IMR-90 (cell line): ENCODE data around the gene CCDC117. TPM values are rescaled to one million over a fixed set of nuclear protein-coding genes. Genes with fewer than 3 reads are reported as not detected.

Source experiments
- ATAC-seq: fragments of 200-7000 bp; cut with Tn5 transposase; 2 replicates; pipeline ENCODE4 v1.9.1; 2020; ENCODE audit warnings: low read depth, mild to moderate bottlenecking, moderate library complexity
- BruUV-seq: library from RNA; stranded (reverse); fragments of 400-500 nt; replicated peaks from 2 replicates; lab custom pipeline; 2021; lab: Mats Ljungman, UMichigan
- CTCF ChIA-PET: fragments of 300-600 bp; formaldehyde crosslinking; extraction: SDS; loops from one replicate; lab custom pipeline; 2021; ENCODE audit warnings: antibody characterized with exemption; lab: Yijun Ruan, JAX
- POLR2A ChIA-PET: fragments of 300-600 bp; sonication (Branson Sonifier 250); formaldehyde crosslinking; loops from one replicate; lab custom pipeline; 2022; ENCODE audit warnings: antibody characterized with exemption; ENCODE audit not compliant: unreplicated experiment; lab: Charles Lee
- DNase-seq: peaks from one replicate; pipeline ENCODE4 v3.0.0; 2013
- H2AFZ ChIP-seq: replicated peaks from 2 replicates; pipeline ENCODE3; 2013; ENCODE audit warnings: low read length, mild to moderate bottlenecking; ENCODE audit not compliant: poor library complexity
- H2AK5ac ChIP-seq: 2 replicates; pipeline ENCODE4 v1.6.1; 2013; ENCODE audit warnings: low read depth, low read length, inconsistent platforms
- H2AK9ac ChIP-seq: replicated peaks from 2 replicates; pipeline ENCODE3; 2013; ENCODE audit warnings: mild to moderate bottlenecking, low read depth, low read length, moderate library complexity; ENCODE audit not compliant: poor library complexity
- H2BK120ac ChIP-seq: 2 replicates; pipeline ENCODE4 v1.6.1; 2013; ENCODE audit warnings: low read depth, low read length, inconsistent platforms
- H2BK15ac ChIP-seq: 3 replicates; pipeline ENCODE4 v1.6.1; 2013; ENCODE audit warnings: low read depth, low read length, inconsistent platforms
- H2BK20ac ChIP-seq: 2 replicates; pipeline ENCODE4 v1.6.1; 2013; ENCODE audit warnings: low read depth, mild to moderate bottlenecking, inconsistent platforms, low read length, moderate library complexity
- H2BK5ac ChIP-seq: 2 replicates; pipeline ENCODE4 v1.6.1; 2013; ENCODE audit warnings: mild to moderate bottlenecking, low read depth, low read length, inconsistent platforms; ENCODE audit not compliant: poor library complexity, severe bottlenecking
- H3K14ac ChIP-seq: replicated peaks from 2 replicates; pipeline ENCODE4 v1.6.1; 2013; ENCODE audit warnings: low read depth, low read length, inconsistent platforms
- H3K18ac ChIP-seq: 2 replicates; pipeline ENCODE4 v1.6.1; 2013; ENCODE audit warnings: low read depth, low read length, control low read depth
- H3K23ac ChIP-seq: 2 replicates; pipeline ENCODE4 v1.6.1; 2013; ENCODE audit warnings: low read depth, low read length, inconsistent platforms
- H3K27ac ChIP-seq: 2 replicates; pipeline ENCODE4 v1.5.1; 2013; ENCODE audit warnings: mild to moderate bottlenecking, control low read depth, low read length; ENCODE audit not compliant: insufficient read depth
- H3K27me3 ChIP-seq: 2 replicates; pipeline ENCODE4 v1.6.1; 2013; ENCODE audit warnings: low read length; ENCODE audit not compliant: control insufficient read depth, insufficient read depth
- H3K36me3 ChIP-seq: 2 replicates; pipeline ENCODE4 v1.6.1; 2013; ENCODE audit warnings: low read length, mixed read lengths; ENCODE audit not compliant: control insufficient read depth, insufficient read depth
- H3K4ac ChIP-seq: 2 replicates; pipeline ENCODE4 v1.6.1; 2013; ENCODE audit warnings: low read depth, low read length, inconsistent platforms
- H3K4me1 ChIP-seq: 2 replicates; pipeline ENCODE4 v1.6.1; 2013; ENCODE audit warnings: low read length, mixed read lengths; ENCODE audit not compliant: control insufficient read depth, insufficient read depth
- H3K4me2 ChIP-seq: 2 replicates; pipeline ENCODE4 v1.6.1; 2013; ENCODE audit warnings: low read depth, mild to moderate bottlenecking, control low read depth, low read length, moderate library complexity
- H3K4me3 ChIP-seq: 2 replicates; pipeline ENCODE4 v1.5.1; 2013; ENCODE audit warnings: low read depth, mild to moderate bottlenecking, control low read depth, low read length, moderate library complexity; ENCODE audit not compliant: insufficient read depth
- H3K56ac ChIP-seq: 2 replicates; pipeline ENCODE4 v1.6.1; 2013; ENCODE audit warnings: low read length, inconsistent platforms; ENCODE audit not compliant: insufficient read depth; ENCODE audit errors: extremely low read depth
- H3K79me1 ChIP-seq, 2 experiments: 2 replicates each; pipeline ENCODE4 v1.6.1; 2013; ENCODE audit warnings: low read length in 2 of 2, inconsistent platforms in 1 of 2, low read depth in 1 of 2
- H3K9ac ChIP-seq: 2 replicates; pipeline ENCODE4 v1.6.1; 2013; ENCODE audit warnings: low read depth, low read length, control low read depth
- H3K9me1 ChIP-seq: 2 replicates; pipeline ENCODE4 v1.6.1; 2013; ENCODE audit warnings: low read length, inconsistent platforms; ENCODE audit not compliant: insufficient read depth
- H3K9me3 ChIP-seq: 2 replicates; pipeline ENCODE4 v1.6.1; 2013; ENCODE audit warnings: low read length; ENCODE audit not compliant: control insufficient read depth, insufficient read depth
- H4K20me1 ChIP-seq: 2 replicates; pipeline ENCODE4 v1.6.1; 2013; ENCODE audit warnings: low read length, inconsistent platforms; ENCODE audit not compliant: insufficient read depth
- H4K5ac ChIP-seq: 2 replicates; pipeline ENCODE4 v1.6.1; 2013; ENCODE audit warnings: mild to moderate bottlenecking, low read depth, low read length, control low read depth
- H4K8ac ChIP-seq, 2 experiments: 2 replicates each; pipeline ENCODE4 v1.6.1; 2013; ENCODE audit warnings: low read depth in 2 of 2, low read length in 2 of 2, control low read depth in 1 of 2, inconsistent platforms in 1 of 2
- H4K91ac ChIP-seq: 2 replicates; pipeline ENCODE4 v1.6.1; 2013; ENCODE audit warnings: low read depth, low read length, inconsistent platforms; ENCODE audit not compliant: insufficient read depth
- BHLHE40 ChIP-seq: fragments of 150-350 bp; IDR thresholded peaks from 2 replicates; pipeline ENCODE4 v1.6.1; 2016; ENCODE audit warnings: mild to moderate bottlenecking, low read depth, low read length
- CHD1 ChIP-seq: IDR thresholded peaks from 2 replicates; pipeline ENCODE4 v1.6.1; 2012; ENCODE audit warnings: low read depth, low read length, improper control_type of control experiment
- FOS ChIP-seq: fragments of 150-350 bp; IDR thresholded peaks from 2 replicates; pipeline ENCODE4 v1.6.1; 2016; ENCODE audit warnings: low read depth, low read length
- MAFK ChIP-seq: IDR thresholded peaks from 2 replicates; pipeline ENCODE4 v1.6.1; 2012; ENCODE audit warnings: low read depth, low read length, improper control_type of control experiment
- MAZ ChIP-seq: IDR thresholded peaks from 2 replicates; pipeline ENCODE4 v1.6.1; 2012; ENCODE audit warnings: low read depth, mild to moderate bottlenecking, low read length, improper control_type of control experiment, moderate library complexity, borderline replicate concordance
- NFE2L2 ChIP-seq: fragments of 150-350 bp; IDR thresholded peaks from 2 replicates; pipeline ENCODE4 v1.6.1; 2016; ENCODE audit warnings: low read depth, mild to moderate bottlenecking, low read length
- POLR2A ChIP-seq: IDR thresholded peaks from 2 replicates; pipeline ENCODE4 v1.6.1; 2012; ENCODE audit warnings: mild to moderate bottlenecking, low read depth, low read length
- RAD21 ChIP-seq: IDR thresholded peaks from 2 replicates; pipeline ENCODE4 v1.6.1; 2012; ENCODE audit warnings: low read length, improper control_type of control experiment
- RCOR1 ChIP-seq: IDR thresholded peaks from 2 replicates; pipeline ENCODE4 v1.6.1; 2012; ENCODE audit warnings: mild to moderate bottlenecking, low read length, improper control_type of control experiment; ENCODE audit not compliant: insufficient replicate concordance
- RFX5 ChIP-seq: IDR thresholded peaks from 2 replicates; pipeline ENCODE4 v1.8.0; 2012; ENCODE audit warnings: low read depth, mild to moderate bottlenecking, low read length, moderate library complexity
- SMC3 ChIP-seq: fragments of 150-350 bp; IDR thresholded peaks from 2 replicates; pipeline ENCODE4 v1.6.1; 2016; ENCODE audit warnings: low read depth, mild to moderate bottlenecking, antibody characterized with exemption, low read length, moderate library complexity
- WGBS, 2 experiments: methylation state at CpG; one replicate each; pipeline versions ENCODE4 v1.1.5 to v1.1.7; 2013; ENCODE audit warnings: missing lambda C conversion rate in 2 of 2; ENCODE audit not compliant: insufficient read length in 1 of 2; ENCODE audit errors: extremely low coverage in 2 of 2; 5-methylcytosine and 5-hydroxymethylcytosine counted together
- dilution Hi-C: fragments of 300-500 bp; cut with HindIII; formaldehyde crosslinking; loops from one replicate; pipeline ENCODE4 v1.14.3; 2018; ENCODE audit warnings: low sequenced_read_pairs; ENCODE audit not compliant: unreplicated experiment
- in situ Hi-C: fragments of 300-500 bp; cut with MboI; formaldehyde crosslinking; loops from 3 replicates; pipeline ENCODE4 v1.14.3; 2019; ENCODE audit warnings: low sequenced_read_pairs, inconsistent platforms, mixed read lengths
- intact Hi-C: fragments of 100-400 bp; cut with micrococcal nuclease; formaldehyde crosslinking; loops from 2 replicates; pipeline ENCODE4 v1.10.0; 2022
- polyA plus RNA-seq, 3 experiments: library from polyadenylated mRNA; depleted of rRNA; stranded (reverse); fragments of >200 nt; gene quantifications; 2 replicates each; pipeline ENCODE4 v1.2.3, GENCODE V29; 2012; ENCODE audit warnings: low replicate concordance in 1 of 3
- total RNA-seq: library from RNA; depleted of rRNA; stranded (reverse); fragments of >200 nt; gene quantifications from 2 replicates; pipeline ENCODE4 v1.2.3, GENCODE V29; 2012
- TF ChIP-seq, protein P1 (sequence below): fragments of 150-350 bp; IDR thresholded peaks from 2 replicates; pipeline ENCODE4 v1.6.1; 2016; ENCODE audit warnings: low read depth, mild to moderate bottlenecking, low read length, moderate library complexity, borderline replicate concordance
- TF ChIP-seq, protein P2 (sequence below): fragments of 150-350 bp; IDR thresholded peaks from 2 replicates; pipeline ENCODE4 v1.6.1; 2017; ENCODE audit warnings: mild to moderate bottlenecking, antibody characterized with exemption, low read length, low read depth
- TF ChIP-seq, protein P3 (sequence below): conservative IDR thresholded peaks from 2 replicates; pipeline ENCODE4 v1.5.1; 2012; ENCODE audit warnings: mild to moderate bottlenecking, low read depth, low read length, improper control_type of control experiment

The CCDC117 gene
- total and polyA plus RNA-seq, 2 of the 4 experiments (the other 2 are of a cell fraction): 5.9 to 7.0 TPM

DNA sequence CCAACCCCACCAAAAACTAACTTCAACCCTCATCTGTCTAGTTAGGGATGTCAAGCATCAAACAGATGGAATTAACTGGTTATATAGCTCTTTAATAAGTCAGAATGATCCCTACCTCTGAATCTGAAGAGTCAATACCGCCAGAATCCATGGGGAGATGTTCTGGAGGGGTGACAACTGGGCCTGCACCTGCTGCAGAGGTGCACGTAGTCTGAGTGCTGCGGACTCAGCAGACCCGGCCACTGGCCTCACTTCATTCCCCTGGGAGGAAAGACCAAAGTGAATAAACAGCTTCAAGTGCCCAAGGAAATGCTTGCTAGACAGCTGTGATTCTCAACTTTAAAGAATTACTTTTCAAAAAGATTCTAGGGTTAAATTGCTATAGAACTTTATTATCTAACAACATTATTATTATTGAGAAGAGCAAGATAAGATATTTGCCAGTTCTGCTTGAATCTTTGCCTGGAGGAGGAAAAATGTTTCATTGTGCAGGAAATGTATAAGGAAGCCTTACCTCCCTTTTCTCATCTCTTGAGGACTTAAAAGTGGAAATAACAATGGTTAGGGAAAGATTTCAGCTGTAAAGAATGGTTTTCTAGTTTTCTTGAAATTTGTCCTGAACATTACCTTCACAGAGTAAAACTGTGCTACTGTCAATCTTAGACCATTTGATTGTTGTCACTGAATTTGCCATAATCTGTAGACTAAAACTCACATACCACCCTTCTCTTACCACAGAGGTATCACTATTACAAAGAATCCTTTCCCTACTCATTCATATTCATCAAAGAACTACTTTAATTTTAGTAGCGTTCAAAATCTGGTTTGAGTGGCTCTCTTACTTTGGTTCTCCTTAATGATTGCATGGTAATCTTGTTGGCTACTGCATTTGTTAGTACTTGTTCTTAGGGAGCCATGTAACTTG is 23.7 kb downstream of the CCDC117 start:
- Histone ChIP-seq H3K23ac (no peak overlapping the region), H3K9me3 (no peaks in the 10 kb centered on the region), H3K4me1 (no peaks in the 10 kb centered on the region), H4K5ac (no peak overlapping the region), H2AK5ac (no peak overlapping the region), H3K36me3 (peaks cover 33% of the 10 kb centered on the region), H3K27ac (no peak overlapping the region), H2BK20ac (no peak overlapping the region), H3K56ac (no peak overlapping the region), H2BK120ac (no peak overlapping the region), H3K9me1 (peaks cover 8% of the 10 kb centered on the region; the same call in 1 of the 2 replicates), H3K4me2 (no peak overlapping the region), H4K91ac (no peak overlapping the region), H3K4ac (no peak overlapping the region), H3K79me1 (peaks cover 19 to 50% of the 10 kb centered on the region in 2 experiments), H3K27me3 (no peaks in the 10 kb centered on the region), H3K14ac (no peak overlapping the region), H4K8ac (no peak overlapping the region), H2BK15ac (no peak overlapping the region), H2AFZ (no peak overlapping the region), H3K18ac (no peak overlapping the region), H2AK9ac (no peak overlapping the region), H4K20me1 (peaks cover 55% of the 10 kb centered on the region), H3K9ac (no peak overlapping the region), H3K4me3 (no peak overlapping the region), H2BK5ac (no peak overlapping the region)
- no peak for TF ChIP-seq CHD1
- TF ChIP-seq BHLHE40: no peak
- no peak for TF ChIP-seq FOS
- TF ChIP-seq, protein P1, sequence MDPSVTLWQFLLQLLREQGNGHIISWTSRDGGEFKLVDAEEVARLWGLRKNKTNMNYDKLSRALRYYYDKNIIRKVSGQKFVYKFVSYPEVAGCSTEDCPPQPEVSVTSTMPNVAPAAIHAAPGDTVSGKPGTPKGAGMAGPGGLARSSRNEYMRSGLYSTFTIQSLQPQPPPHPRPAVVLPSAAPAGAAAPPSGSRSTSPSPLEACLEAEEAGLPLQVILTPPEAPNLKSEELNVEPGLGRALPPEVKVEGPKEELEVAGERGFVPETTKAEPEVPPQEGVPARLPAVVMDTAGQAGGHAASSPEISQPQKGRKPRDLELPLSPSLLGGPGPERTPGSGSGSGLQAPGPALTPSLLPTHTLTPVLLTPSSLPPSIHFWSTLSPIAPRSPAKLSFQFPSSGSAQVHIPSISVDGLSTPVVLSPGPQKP: no peak
- no peak for TF ChIP-seq NFE2L2
- TF ChIP-seq, protein P2, sequence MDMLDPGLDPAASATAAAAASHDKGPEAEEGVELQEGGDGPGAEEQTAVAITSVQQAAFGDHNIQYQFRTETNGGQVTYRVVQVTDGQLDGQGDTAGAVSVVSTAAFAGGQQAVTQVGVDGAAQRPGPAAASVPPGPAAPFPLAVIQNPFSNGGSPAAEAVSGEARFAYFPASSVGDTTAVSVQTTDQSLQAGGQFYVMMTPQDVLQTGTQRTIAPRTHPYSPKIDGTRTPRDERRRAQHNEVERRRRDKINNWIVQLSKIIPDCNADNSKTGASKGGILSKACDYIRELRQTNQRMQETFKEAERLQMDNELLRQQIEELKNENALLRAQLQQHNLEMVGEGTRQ: no peak
- TF ChIP-seq, protein P3, sequence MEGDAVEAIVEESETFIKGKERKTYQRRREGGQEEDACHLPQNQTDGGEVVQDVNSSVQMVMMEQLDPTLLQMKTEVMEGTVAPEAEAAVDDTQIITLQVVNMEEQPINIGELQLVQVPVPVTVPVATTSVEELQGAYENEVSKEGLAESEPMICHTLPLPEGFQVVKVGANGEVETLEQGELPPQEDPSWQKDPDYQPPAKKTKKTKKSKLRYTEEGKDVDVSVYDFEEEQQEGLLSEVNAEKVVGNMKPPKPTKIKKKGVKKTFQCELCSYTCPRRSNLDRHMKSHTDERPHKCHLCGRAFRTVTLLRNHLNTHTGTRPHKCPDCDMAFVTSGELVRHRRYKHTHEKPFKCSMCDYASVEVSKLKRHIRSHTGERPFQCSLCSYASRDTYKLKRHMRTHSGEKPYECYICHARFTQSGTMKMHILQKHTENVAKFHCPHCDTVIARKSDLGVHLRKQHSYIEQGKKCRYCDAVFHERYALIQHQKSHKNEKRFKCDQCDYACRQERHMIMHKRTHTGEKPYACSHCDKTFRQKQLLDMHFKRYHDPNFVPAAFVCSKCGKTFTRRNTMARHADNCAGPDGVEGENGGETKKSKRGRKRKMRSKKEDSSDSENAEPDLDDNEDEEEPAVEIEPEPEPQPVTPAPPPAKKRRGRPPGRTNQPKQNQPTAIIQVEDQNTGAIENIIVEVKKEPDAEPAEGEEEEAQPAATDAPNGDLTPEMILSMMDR: no peak
- TF ChIP-seq POLR2A: no peak; the same call in 1 of the 2 replicates
- TF ChIP-seq RFX5: no peak
- TF ChIP-seq RCOR1: no peak
- TF ChIP-seq MAZ: no peak
- no peak for TF ChIP-seq MAFK
- no peak for TF ChIP-seq RAD21
- no peak for TF ChIP-seq SMC3
- 100% methylated on average over 2 of the region's 5 CpGs; no CpG with 5 or more reads in 1 of the 2 experiments for WGBS, 2 experiments
- in situ Hi-C loops (no loop called here), intact Hi-C loops (loop anchor here (10.0 kb wide), 1 partner anchor 191 kb away; no protein-coding TSS in a partner anchor), dilution Hi-C loops (no loop called here)
- no peak for ATAC-seq
- BruUV-seq: no TSS peak
- DNase-seq: no peak
- CTCF ChIA-PET: no interaction called here
- POLR2A ChIA-PET: no interaction called here
